Measurements from ENCODE around the gene FAU.

DNA sequence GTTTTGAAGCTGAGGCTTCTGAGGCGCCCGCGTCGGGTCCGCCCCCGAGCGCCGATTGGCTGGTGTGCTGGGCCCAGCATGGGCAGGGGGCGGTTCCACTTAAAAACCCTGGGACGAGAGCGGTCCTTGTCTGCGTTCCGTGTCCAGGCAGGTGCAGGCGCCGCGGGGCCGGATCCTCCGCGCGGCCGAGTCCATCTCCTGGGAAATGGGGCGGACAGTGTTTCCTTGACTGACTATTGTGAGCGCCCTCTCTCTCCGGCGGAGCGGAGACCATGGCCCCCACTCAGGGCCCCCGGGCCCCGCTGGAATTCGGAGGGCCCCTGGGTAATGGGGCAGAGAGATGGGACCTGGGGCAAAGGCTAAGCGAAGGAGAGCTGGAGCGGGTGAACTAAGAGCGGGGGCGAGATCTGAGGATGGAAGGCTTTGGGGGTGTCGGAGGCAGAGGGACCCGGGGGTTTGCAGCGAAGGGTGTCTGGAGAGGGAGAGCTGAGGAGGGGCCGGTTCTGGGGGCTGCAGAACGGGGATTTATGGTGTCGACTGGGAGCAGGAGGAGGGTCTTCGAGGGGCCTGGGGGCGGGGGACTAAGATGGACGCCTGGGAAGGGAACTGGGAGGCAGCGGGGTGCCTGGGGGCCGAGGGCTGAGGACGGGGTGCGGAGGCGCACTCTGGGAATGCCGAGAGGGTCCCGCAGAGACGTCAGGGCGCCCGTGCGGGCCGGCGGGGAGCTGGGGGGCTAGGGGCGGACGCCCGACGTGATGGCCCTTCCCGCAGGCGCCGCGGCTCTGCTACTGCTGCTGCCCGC is 10.0 kb downstream of the FAU start, which contains the start of gene TM7SF2:
- TF ChIP-seq POLR2AphosphoS5 (IDR thresholded peaks at IDR 0.05; ENCODE audit: low read depth, low read length): peak; percentile 99
- no peak for TF ChIP-seq EZH2 (IDR thresholded peaks at IDR 0.05)

Data from HCT116 (cell line).